GM19395 (cell line): ENCODE results near the gene USF2.

Experiments
- ATAC-seq: cut with Tn5 transposase; IDR thresholded peaks from one replicate; pipeline ENCODE4 v1.9.1; 2021; ENCODE audit warnings: mild to moderate bottlenecking, moderate library complexity; ENCODE audit not compliant: unreplicated experiment

USF2 gene

GRCh38 chr19:35240327-35240726, 28.4 kb upstream of the USF2 start:
- no peak for ATAC-seq

DNA sequence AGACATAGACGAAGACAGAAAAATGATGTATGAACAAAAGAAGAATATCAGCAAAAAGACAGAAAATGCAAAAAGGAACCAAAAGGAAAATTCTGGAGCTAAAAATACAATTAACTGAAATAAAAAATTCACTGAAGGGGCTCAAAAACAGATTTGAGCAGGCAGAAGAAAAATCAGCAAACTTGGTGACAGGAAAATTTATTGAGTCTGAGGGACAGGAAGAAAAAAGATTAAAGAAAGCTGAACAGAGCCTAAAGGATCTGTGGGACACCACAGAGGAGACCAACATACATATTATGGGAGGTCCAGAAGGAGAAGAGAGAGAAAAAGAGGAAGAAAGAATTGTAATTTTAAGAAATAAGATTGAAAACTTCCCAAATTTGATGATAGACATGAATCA, 27.3 kb upstream of the USF2 start:
- no peak for ATAC-seq

GRCh38 chr19:35246466-35247092, 22.2 kb upstream of the USF2 start:
- ATAC-seq: no peak

- ATAC-seq: peak; percentile 49
Observed at GRCh38 chr19:35247526-35248309, 21.0 kb upstream of the USF2 start.

- peak; percentile 77 for ATAC-seq
Observed at GRCh38 chr19:35248310-35249145, 20.2 kb upstream of the USF2 start, which contains the start of gene LSR. LSR (plus strand) TSS chr19:35249002; CDS start chr19:35249023, 21 bp downstream.

DNA sequence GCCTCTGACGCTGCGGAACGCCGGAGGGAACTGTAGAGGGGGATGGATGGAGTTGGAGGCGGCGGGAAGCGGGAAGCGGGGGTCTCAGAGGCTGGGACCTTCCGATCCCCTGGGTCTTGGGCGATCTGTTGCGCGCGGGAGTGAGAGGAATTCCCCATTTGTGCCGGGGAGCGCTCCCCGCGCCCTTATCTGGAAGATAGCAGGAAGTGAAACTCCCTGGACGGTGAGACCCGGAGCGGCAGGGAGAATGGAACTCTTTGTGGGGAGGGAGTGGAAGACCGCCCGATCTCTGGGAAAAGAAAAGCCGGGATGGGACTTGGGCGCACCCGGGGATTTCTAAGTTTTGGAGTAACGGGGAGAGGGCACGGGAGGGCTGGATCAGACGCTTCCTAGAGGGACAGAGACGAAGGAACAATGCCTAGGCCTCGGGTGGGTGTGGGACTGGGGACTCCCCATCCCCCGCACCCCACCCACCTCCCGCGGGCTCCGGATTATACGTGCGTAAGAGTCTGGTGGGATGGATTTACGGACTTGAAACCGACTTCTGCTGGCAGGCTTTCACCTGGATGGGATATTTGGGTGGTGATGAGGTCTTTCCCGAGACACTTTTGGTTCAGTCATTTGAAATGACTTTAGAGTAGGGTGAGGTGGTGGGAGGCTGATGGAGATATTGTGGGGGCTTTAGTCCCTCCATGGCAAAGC, 19.5 kb upstream of the USF2 start:
- no peak for ATAC-seq

DNA sequence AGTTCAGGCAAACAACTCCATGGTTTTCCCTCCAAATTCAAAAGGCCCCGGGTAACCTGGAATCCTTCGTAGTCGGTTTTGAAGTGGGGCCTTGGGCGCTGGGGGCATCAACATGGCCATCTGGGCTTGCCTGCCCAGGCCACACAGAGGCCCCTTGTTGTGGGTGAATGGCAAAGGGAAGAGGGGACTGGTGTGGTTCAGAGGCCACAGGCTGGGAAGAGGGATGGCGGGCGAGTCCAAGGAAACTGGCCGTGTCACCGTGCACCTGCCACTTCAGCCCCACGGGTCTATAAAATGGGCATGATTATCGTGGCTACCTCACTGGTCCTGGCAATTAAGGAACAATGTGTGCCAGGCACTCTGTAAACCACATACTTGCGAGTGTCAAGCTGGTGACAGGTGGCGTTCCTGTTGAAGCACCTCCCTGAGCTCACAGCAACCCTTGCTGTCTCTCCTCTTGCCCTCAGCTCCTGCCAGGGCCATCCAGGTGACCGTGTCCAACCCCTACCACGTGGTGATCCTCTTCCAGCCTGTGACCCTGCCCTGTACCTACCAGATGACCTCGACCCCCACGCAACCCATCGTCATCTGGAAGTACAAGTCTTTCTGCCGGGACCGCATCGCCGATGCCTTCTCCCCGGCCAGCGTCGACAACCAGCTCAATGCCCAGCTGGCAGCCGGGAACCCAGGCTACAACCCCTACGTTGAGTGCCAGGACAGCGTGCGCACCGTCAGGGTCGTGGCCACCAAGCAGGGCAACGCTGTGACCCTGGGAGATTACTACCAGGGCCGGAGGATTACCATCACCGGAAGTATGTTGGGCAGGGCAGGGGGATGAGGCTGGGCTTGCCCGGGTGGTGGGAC, 18.7 kb upstream of the USF2 start:
- no peak for ATAC-seq

DNA sequence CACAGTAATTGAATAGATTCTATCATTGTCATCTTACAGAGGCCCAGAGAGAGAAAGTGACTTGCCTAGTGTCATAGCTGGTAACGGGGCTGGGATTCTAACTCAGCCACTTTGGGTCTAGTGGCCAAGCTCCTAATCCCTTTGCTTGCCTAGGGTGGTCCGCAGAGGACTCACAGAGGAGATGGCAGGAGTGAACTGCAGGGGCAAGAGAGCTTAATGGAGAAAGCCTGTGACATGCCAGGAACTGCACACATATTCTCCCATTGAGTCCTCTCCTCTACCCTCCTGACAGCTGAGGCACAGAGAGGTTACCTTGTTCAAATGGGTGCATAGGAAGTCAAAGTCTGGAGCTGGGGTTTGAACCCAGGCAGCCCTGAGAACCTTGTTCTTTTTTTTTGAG, 17.3 kb upstream of the USF2 start:
- ATAC-seq: no peak

DNA sequence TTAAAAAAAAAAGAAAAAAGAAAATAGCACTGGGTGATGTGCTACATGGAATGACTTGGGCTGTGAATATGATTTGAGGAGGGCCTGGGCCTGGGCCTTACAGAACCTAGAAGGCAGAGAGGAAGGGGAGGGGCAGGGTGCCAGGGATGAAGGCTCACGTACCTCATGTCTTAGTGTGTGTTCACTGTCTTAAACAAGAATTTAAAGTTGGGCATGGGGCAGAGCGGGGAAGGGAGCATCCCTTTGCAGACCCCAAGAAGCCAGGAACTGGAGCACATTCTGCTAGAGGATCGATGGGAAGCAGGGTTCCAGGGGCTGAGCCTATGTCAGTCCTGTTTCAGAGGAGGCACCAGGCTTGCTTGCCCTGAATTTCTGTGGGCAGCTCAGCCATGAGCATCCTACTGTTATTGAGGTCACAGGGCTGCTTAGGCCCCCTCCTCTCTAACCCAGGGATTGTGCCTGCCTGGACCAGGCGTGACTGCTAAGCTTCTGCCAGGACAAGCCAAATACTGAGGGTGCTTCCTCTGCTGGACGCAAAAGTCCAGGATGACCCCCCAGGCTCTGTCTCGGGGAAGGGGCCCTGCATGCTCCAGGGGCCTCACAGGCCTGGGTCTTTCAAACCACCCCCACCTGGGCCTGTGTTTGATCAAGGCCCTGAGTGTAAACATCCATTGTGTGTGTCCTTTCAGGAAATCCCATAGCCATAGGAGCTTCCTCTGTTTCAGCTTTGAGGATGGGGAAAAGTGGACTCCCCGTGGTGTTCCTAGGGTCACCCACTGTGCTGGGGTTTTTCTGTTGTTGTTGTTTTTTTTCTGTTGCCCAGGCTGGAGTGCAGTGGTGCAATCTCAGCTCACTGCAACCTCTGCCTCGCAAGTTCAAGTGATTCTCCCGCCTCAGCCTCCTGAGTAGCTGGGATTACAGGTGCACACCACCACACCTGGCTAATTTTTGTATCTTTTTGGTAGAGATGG, 15.2 kb upstream of the USF2 start:
- no peak for ATAC-seq

GRCh38 chr19:35254341-35255297, 14.1 kb upstream of the USF2 start:
- no peak for ATAC-seq

DNA sequence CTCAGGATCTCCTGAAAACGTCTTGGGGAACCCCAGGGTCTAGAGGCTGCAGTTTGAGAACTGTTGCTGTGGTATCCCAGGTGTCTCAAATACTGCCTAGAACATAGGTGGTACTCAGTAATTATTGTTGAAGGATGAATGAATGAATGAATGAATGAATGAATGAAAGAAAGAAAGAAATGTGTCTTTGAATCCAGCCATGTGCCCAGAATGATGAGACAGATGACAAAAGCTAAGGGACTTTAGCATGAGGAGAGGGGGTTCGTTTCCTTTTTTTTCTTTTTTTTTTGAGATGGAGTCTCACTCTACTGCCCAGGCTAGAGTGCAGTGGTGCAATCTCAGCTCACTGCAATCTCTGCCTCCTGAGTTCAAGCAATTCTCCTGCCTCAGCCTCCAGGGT, 12.2 kb upstream of the USF2 start:
- no peak for ATAC-seq

DNA sequence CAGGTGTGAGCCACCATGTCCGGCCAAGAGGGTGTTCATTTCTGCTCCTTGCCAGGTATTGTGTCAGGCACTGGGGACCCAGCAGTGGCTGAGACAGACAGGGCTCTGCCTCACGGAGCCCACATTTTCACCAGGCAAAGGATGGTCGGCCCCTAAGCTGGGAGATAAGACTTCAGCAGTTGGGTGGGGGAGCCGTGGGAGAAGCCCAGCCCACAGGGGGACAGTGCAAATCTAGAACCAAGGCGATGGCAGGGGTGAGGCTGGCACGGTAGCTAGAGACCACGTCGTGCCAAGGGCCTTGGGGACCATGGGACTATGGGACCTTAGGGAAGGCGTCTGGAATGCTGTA, 11.7 kb upstream of the USF2 start:
- ATAC-seq: no peak

DNA sequence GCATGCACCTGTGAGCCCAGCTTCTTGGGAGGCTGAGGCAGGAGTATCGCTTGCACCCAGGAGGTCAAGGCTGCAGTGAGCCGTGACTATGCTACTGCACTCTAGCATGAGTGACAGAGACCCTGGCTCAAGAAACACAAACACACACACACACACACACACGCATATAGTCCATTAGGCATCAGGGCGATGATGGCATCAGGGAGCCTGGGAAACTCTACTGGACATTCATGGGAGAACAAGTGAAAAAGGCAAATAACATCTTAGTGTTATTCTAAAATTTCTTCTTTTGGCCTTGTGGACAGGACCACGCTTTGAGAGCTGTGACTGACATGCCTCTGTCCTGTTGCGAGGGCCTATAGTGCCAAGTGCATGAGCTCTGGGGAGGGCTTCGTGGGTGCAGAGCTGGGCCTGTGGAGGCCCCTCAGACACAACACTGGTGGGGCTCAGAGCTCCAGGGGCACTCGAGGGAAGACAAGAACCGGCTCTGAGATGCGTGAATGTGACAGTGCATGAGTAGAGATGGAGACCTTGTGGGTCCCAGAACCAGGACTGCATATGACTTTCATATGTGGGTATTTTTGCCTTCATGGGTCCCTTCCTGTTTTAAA, 8.0 kb upstream of the USF2 start:
- ATAC-seq: no peak

- no peak for ATAC-seq
Observed at GRCh38 chr19:35261356-35262100, 7.2 kb upstream of the USF2 start.

DNA sequence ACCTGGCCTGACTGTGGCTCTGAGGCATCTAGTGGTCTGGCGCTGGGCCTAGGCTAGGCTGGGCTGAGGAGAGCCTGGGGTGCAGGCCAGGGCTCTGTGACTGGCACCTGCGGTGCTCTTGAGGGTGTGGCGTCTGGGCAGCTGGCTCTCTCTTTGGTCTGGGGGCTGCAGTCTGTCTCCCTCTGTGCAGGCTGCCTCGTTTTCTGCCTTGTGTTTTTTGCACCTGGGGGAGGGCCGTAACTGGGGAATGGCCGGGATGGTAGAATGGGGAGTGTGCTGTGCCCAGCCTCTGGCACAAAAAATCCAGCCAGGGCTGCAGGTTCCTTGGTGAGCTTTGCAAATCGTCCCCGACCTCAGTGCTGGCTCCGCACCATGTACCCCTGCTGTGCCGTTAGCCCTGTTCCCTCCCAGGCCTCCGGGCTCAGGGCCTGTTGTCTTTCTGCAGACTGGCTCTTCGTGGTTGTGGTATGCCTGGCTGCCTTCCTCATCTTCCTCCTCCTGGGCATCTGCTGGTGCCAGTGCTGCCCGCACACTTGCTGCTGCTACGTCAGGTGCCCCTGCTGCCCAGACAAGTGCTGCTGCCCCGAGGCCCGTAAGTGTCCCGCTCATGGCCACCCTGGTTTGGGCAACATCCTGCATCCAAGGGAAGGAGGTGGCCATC, 6.5 kb upstream of the USF2 start:
- ATAC-seq: no peak
